ENCODE measurements around the gene KIAA1217.

Gene KIAA1217

DNA sequence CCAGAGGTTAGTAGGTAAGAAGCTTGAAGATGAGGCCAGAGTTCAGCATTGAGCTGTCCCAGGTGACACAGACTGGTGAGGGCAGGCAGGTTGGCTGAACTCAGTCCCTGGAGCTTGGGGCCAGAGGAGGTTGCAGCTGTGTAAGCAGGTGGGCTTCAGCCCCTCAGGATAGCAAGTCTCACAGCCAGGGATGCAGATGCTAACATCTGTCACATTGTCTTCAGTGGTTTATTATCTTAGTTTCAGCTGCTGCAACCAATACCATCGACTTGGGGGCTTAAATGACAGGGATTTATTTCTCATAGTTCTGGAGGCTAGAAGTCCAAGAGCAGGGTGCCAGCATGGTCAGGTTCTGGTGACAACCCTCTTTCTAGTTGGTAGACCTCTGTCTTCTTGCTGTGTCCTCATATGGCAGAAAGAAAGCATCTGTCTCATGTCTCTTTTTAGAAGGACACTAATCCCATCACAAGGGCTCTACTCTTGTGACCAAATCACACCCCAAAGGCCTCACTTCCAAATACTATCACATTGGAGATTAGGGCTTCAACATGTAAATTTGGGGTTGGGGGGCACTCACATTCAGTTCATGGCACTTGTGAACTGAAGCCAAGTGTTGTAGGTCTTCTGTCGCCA, 146.2 kb downstream of the KIAA1217 start:
- DNase-seq, result no peak
- peaks cover 51% of the 10 kb centered on the region for H3K4me1 ChIP-seq (ENCODE audit: insufficient read depth, low read length)
- H3K4me3 ChIP-seq (ENCODE audit: low read depth in 1 of 2, low read length in 2 of 2), result no peak overlapping the region
- TF ChIP-seq EZH2 (IDR thresholded peaks at IDR 0.05; ENCODE audit: borderline replicate concordance, low read depth, low read length, severe bottlenecking), result no peak
- TF ChIP-seq, protein P1, sequence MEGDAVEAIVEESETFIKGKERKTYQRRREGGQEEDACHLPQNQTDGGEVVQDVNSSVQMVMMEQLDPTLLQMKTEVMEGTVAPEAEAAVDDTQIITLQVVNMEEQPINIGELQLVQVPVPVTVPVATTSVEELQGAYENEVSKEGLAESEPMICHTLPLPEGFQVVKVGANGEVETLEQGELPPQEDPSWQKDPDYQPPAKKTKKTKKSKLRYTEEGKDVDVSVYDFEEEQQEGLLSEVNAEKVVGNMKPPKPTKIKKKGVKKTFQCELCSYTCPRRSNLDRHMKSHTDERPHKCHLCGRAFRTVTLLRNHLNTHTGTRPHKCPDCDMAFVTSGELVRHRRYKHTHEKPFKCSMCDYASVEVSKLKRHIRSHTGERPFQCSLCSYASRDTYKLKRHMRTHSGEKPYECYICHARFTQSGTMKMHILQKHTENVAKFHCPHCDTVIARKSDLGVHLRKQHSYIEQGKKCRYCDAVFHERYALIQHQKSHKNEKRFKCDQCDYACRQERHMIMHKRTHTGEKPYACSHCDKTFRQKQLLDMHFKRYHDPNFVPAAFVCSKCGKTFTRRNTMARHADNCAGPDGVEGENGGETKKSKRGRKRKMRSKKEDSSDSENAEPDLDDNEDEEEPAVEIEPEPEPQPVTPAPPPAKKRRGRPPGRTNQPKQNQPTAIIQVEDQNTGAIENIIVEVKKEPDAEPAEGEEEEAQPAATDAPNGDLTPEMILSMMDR (IDR thresholded peaks at IDR 0.05; ENCODE audit: borderline replicate concordance, extremely low read depth, low read length, poor library complexity, severe bottlenecking), result no peak
- no peaks in the 10 kb centered on the region for H4K20me1 ChIP-seq (ENCODE audit: insufficient read depth, low read length)
- no peak for ATAC-seq (ENCODE audit: insufficient read depth, low read depth)
- H3K9me3 ChIP-seq (ENCODE audit: insufficient read depth, low read length, severe bottlenecking), result no peaks in the 10 kb centered on the region
- no peak overlapping the region; the same call in 1 of the 2 replicates for H3K27ac ChIP-seq (ENCODE audit: low read length)
- H3K36me3 ChIP-seq (ENCODE audit: insufficient read depth, low read length), result no peaks in the 10 kb centered on the region
- H2AFZ ChIP-seq (ENCODE audit: low read depth, low read length), result no peak overlapping the region
- no peaks in the 10 kb centered on the region for H3K79me2 ChIP-seq (ENCODE audit: insufficient read depth, low read length)
- no peak overlapping the region for H3K4me2 ChIP-seq (ENCODE audit: insufficient read depth, low read length)
- H3K27me3 ChIP-seq (ENCODE audit: insufficient read depth, low read length, poor library complexity), result no peaks in the 10 kb centered on the region
- no peak overlapping the region for H3K9ac ChIP-seq (ENCODE audit: low read depth, low read length)

DNA sequence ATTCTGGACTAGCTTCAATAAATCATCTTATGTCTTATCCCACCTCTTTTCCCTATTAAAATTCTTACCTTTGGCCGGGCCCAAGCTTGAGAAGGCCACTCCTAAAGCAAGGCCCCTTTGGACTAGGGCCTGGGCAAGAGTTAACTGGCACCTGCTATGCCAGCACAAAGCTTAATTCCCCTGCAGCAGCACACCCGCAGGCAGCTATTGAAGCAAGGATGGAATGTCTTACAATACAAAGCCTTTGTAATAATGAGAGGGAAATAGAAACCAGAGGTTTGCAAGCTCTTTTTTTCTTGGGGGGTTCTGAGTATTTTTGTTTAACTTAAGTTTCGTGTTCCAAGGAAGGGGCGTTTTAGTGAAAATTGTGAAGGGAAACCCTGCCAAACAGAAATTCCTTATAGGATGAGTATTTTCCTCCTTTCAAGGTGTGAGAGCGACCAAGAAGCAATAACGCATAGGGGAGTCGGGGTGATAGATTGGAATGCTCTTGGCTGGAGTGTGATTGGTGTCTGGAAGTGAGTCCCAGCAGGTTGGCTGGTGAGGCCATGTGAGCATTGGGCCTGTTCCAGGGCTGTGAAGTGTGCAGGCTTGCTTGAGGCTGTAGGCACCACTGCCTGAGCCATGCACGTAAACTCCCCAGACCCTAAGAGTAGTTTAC, 148.5 kb downstream of the KIAA1217 start:
- H3K79me2 ChIP-seq (ENCODE audit: insufficient read depth, low read length), result no peaks in the 10 kb centered on the region
- no peaks in the 10 kb centered on the region for H4K20me1 ChIP-seq (ENCODE audit: insufficient read depth, low read length)
- no peaks in the 10 kb centered on the region for H3K27me3 ChIP-seq (ENCODE audit: insufficient read depth, low read length, poor library complexity)
- DNase-seq (no peak), ATAC-seq (ENCODE audit: insufficient read depth, low read depth) (no peak)
- H3K9me3 ChIP-seq (ENCODE audit: insufficient read depth, low read length, severe bottlenecking), result no peaks in the 10 kb centered on the region
- H3K4me1 ChIP-seq (ENCODE audit: insufficient read depth, low read length), result peaks cover 28% of the 10 kb centered on the region
- no peak overlapping the region for H3K4me3 ChIP-seq (ENCODE audit: low read depth in 1 of 2, low read length in 2 of 2)
- H3K9ac ChIP-seq (ENCODE audit: low read depth, low read length), result no peak overlapping the region
- no peaks in the 10 kb centered on the region for H3K36me3 ChIP-seq (ENCODE audit: insufficient read depth, low read length)
- H2AFZ ChIP-seq (ENCODE audit: low read depth, low read length), result no peak overlapping the region
- no peak for TF ChIP-seq EZH2 (IDR thresholded peaks at IDR 0.05; ENCODE audit: borderline replicate concordance, low read depth, low read length, severe bottlenecking)
- TF ChIP-seq, protein P1 (IDR thresholded peaks at IDR 0.05; ENCODE audit: borderline replicate concordance, extremely low read depth, low read length, poor library complexity, severe bottlenecking), result no peak
- H3K27ac ChIP-seq (ENCODE audit: low read length), result no peak overlapping the region
- no peak overlapping the region for H3K4me2 ChIP-seq (ENCODE audit: insufficient read depth, low read length)

DNA sequence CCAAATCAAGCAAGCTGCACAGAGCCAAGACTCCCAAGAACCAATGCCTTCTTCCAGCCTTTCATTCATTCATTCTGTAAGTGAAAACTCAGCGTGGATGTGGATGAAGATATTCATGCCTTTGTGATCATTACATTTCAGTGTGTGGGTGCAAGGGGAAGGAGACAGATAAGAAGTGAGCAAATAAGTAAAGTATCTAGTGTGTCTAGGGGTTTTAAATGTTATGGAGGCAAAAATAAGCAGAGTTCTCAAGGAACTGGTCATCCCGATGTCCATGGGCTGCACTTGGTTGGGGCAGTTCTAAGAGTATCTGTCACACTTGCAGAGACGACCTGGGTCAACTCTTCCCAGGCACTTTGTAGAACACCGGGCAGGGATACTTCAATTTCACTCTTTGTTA, 149.1 kb downstream of the KIAA1217 start:
- no peak overlapping the region for H3K4me3 ChIP-seq (ENCODE audit: low read depth in 1 of 2, low read length in 2 of 2)
- H3K9ac ChIP-seq (ENCODE audit: low read depth, low read length), result no peak overlapping the region
- no peak overlapping the region for H2AFZ ChIP-seq (ENCODE audit: low read depth, low read length)
- no peak for ATAC-seq (ENCODE audit: insufficient read depth, low read depth)
- no peaks in the 10 kb centered on the region for H4K20me1 ChIP-seq (ENCODE audit: insufficient read depth, low read length)
- H3K9me3 ChIP-seq (ENCODE audit: insufficient read depth, low read length, severe bottlenecking), result no peaks in the 10 kb centered on the region
- H3K4me1 ChIP-seq (ENCODE audit: insufficient read depth, low read length), result peaks cover 22% of the 10 kb centered on the region
- H3K36me3 ChIP-seq (ENCODE audit: insufficient read depth, low read length), result no peaks in the 10 kb centered on the region
- DNase-seq, result no peak
- H3K27me3 ChIP-seq (ENCODE audit: insufficient read depth, low read length, poor library complexity), result no peaks in the 10 kb centered on the region
- TF ChIP-seq, protein P1 (IDR thresholded peaks at IDR 0.05; ENCODE audit: borderline replicate concordance, extremely low read depth, low read length, poor library complexity, severe bottlenecking), result no peak
- no peak for TF ChIP-seq EZH2 (IDR thresholded peaks at IDR 0.05; ENCODE audit: borderline replicate concordance, low read depth, low read length, severe bottlenecking)
- no peaks in the 10 kb centered on the region for H3K79me2 ChIP-seq (ENCODE audit: insufficient read depth, low read length)
- no peak overlapping the region for H3K27ac ChIP-seq (ENCODE audit: low read length)
- no peak overlapping the region for H3K4me2 ChIP-seq (ENCODE audit: insufficient read depth, low read length)
